ENCODE measurements around the gene BNC2.

Gene BNC2

DNA sequence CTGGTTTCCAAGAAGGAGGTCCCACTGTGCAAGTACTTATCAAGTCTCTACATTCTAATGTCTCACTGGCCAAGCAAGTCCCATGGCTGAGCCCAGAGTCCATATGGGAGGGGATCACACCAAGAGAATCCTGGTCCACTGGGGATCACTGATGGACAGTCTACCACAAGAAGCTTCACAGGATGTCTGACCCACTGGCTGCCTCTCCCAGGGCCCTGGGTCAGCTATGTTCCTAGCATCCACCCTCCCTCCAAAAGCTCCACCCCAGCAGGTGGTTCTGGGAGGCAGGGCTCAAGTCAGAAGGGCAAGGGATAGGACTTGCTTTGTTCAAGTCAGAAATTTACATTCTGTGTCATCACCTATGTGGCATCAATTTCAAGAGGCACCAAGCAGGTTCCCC is 508.5 kb downstream of the BNC2 start:
- no peak overlapping the region for H3K9ac ChIP-seq (ENCODE audit: insufficient read length)
- H3K9me3 ChIP-seq (ENCODE audit: low read depth, low read length): no peaks in the 10 kb centered on the region
- H3K27ac ChIP-seq: no peak overlapping the region
- DNase-seq (ENCODE audit: low read depth, low spot score): no peak
- no peaks in the 10 kb centered on the region for H3K36me3 ChIP-seq (ENCODE audit: insufficient read depth, low read length)
- H3K4me3 ChIP-seq: no peak overlapping the region
- TF ChIP-seq FOXP2 (optimal IDR thresholded peaks at IDR 0.05; ENCODE audit: control extremely low read depth, extremely low read length, insufficient read depth) (no peak), EZH2 (IDR thresholded peaks at IDR 0.05) (no peak), POLR2AphosphoS5 (IDR thresholded peaks at IDR 0.05; ENCODE audit: borderline replicate concordance, low read depth, low read length) (no peak)

DNA sequence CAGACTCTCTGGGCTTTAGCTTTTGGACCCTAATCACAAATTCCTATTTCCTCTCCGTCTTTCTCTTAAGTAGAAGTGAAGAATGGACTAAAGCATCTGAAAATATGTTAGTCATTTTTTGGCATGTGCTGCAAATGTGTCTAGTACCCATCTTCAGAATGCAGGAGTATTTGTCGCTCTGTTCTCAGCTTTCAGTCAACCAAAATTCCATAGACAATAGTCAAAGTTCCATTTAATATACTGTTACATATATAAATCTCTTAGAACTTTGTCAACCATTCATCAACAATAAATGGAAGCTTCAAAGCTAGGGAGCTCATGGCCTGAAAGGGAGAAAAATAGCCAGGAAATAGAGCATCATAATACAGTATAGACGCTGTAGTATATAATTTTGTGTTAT is 509.4 kb downstream of the BNC2 start:
- DNase-seq (ENCODE audit: low read depth, low spot score): no peak
- Histone ChIP-seq H3K9me3 (ENCODE audit: low read depth, low read length) (no peaks in the 10 kb centered on the region), H3K27ac (no peak overlapping the region), H3K36me3 (ENCODE audit: insufficient read depth, low read length) (no peaks in the 10 kb centered on the region), H3K9ac (ENCODE audit: insufficient read length) (no peak overlapping the region), H3K4me3 (no peak overlapping the region)
- TF ChIP-seq POLR2AphosphoS5 (IDR thresholded peaks at IDR 0.05; ENCODE audit: borderline replicate concordance, low read depth, low read length) (no peak), FOXP2 (optimal IDR thresholded peaks at IDR 0.05; ENCODE audit: control extremely low read depth, extremely low read length, insufficient read depth) (no peak), EZH2 (IDR thresholded peaks at IDR 0.05) (no peak)

- Histone ChIP-seq H3K9ac (ENCODE audit: insufficient read length) (no peak overlapping the region), H3K9me3 (ENCODE audit: low read depth, low read length) (no peaks in the 10 kb centered on the region), H3K27ac (no peak overlapping the region), H3K4me3 (no peak overlapping the region), H3K36me3 (ENCODE audit: insufficient read depth, low read length) (no peaks in the 10 kb centered on the region)
- DNase-seq (ENCODE audit: low read depth, low spot score): no peak
- TF ChIP-seq EZH2 (IDR thresholded peaks at IDR 0.05) (no peak), POLR2AphosphoS5 (IDR thresholded peaks at IDR 0.05; ENCODE audit: borderline replicate concordance, low read depth, low read length) (no peak), FOXP2 (optimal IDR thresholded peaks at IDR 0.05; ENCODE audit: control extremely low read depth, extremely low read length, insufficient read depth) (no peak)
Measured at GRCh38 chr9:16360247-16360646, 510.2 kb downstream of the BNC2 start.
